ENCODE data around the gene ZNF423.
A peak's percentile ranks its signal among the peaks of the same experiment; 100 is the strongest.
"Not testable (repeated sequence)": the region's sequence is repeated elsewhere in the genome, so short reads cannot be mapped to it uniquely, and the experiment has no call there.

ZNF423 gene

GRCh38 chr16:49871824-49872223, 15.9 kb upstream of the ZNF423 start:
- DNase-seq (ENCODE audit: low read depth in 1 of 2, low spot score in 1 of 2) = not testable (repeated sequence)

- DNase-seq (ENCODE audit: low read depth in 1 of 2, low spot score in 1 of 2) = no peak
Observed at GRCh38 chr16:49869731-49870130, 13.8 kb upstream of the ZNF423 start.

DNA sequence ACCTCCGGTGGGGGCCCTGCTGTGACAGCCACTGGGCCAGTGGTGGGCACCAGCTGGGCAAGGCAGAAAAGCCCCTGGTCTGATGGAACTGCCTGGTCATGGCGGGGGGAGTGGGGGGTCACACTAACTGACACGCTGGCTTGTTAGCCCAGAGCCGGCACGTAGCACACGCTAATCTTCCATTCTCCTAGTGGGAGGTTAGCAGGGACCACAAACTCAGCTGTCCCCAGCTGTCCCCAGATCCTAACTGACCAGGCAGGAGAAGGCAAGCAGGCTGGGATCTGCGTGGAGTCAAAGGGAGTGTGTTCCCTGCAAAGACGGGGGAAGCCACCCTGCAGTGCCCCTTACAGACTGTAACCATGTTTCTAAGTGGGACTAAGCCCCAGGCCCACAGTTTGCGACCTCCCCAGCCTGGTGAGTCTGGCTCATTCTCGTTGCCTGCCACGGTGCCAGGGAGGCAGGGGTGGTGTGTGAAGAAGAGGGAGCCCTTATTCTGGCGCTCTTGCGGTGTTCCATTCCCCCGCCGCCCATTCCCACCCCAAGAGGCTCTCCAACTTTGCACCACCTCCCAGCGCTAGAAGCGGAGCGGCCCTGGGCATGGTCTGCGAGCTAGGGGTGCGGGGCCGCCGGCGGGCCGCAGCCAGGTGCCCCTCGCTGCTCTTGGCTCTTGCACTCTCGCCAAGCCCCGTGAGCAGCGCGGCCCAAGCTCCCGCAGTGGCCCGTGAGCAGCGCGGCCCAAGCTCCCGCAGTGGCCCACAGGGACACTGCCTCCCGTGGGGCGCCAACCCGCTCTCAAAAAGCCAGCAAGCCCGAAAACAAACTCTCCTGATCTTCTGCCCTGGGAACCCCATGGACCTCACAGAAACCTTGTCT, 12.1 kb upstream of the ZNF423 start:
- DNase-seq (ENCODE audit: low read depth in 1 of 2, low spot score in 1 of 2) = no peak

DNA sequence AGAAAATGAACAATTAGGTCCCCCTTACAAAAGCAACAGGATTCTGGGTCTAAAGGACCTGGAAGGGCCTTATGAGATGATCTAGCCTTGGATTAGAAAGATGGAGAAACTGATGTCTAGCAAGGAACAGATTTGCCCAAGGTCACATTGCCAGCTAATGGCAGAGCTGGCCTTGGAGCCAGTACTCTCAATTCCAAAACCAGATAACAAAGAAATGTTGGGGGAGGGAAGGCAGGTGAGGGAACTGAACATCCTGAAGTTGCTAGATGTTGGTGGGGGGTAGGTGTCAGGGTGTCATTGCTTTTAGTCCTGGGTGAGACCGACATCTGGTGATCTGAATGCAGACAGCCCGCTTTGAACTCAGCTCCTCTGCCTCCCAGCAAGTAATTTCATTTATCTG, 11.3 kb upstream of the ZNF423 start:
- no peak for DNase-seq (ENCODE audit: low read depth in 1 of 2, low spot score in 1 of 2)

- no peak for DNase-seq (ENCODE audit: low read depth in 1 of 2, low spot score in 1 of 2)
Observed at GRCh38 chr16:49866595-49867071, 10.7 kb upstream of the ZNF423 start.

- DNase-seq (ENCODE audit: low read depth in 1 of 2, low spot score in 1 of 2) = no peak
Observed at GRCh38 chr16:49862694-49863093, 6.8 kb upstream of the ZNF423 start.

DNA sequence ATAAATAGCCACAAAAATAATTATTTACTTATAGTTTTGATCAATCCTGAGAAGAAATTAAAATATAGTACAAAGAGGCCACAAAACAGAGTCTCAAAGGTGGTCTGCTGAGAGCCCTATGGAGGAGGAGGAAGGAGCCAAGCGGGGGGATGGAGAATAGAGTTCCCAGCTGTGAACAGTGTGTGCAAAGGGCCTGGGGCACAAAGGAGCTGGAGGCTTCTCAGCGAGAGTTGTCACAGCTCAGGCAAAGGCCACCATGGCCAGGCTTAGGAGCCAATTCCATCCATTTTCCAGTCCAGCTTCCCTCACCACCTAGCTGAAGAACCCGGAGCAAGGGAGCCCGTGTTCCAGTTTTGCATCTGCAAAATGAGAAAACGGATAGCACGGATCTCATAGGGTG, 5.4 kb upstream of the ZNF423 start:
- DNase-seq (ENCODE audit: low read depth in 1 of 2, low spot score in 1 of 2) = no peak

DNA sequence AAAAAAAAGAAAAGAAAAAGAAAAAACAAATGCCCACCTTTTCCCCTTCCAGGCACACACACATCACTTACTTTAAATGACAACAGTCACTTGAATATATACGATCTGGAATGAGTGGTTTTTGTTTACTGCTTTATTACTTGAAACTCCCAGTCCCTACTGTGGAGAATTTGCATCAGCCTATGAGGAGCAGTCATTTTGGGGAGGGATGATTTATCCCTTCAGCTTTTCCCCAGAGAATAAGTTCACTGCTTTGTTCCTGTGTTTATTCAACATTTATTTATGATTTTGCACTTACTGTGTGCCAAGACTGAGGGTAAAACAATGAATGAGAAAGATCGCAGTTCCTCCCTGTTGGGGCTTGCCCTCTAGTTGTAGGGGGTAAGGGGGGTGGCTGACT, 4.7 kb upstream of the ZNF423 start:
- DNase-seq (ENCODE audit: low read depth in 1 of 2, low spot score in 1 of 2) = no peak

GRCh38 chr16:49859125-49859811, 3.4 kb upstream of the ZNF423 start:
- DNase-seq (ENCODE audit: low read depth in 1 of 2, low spot score in 1 of 2) = no peak

DNA sequence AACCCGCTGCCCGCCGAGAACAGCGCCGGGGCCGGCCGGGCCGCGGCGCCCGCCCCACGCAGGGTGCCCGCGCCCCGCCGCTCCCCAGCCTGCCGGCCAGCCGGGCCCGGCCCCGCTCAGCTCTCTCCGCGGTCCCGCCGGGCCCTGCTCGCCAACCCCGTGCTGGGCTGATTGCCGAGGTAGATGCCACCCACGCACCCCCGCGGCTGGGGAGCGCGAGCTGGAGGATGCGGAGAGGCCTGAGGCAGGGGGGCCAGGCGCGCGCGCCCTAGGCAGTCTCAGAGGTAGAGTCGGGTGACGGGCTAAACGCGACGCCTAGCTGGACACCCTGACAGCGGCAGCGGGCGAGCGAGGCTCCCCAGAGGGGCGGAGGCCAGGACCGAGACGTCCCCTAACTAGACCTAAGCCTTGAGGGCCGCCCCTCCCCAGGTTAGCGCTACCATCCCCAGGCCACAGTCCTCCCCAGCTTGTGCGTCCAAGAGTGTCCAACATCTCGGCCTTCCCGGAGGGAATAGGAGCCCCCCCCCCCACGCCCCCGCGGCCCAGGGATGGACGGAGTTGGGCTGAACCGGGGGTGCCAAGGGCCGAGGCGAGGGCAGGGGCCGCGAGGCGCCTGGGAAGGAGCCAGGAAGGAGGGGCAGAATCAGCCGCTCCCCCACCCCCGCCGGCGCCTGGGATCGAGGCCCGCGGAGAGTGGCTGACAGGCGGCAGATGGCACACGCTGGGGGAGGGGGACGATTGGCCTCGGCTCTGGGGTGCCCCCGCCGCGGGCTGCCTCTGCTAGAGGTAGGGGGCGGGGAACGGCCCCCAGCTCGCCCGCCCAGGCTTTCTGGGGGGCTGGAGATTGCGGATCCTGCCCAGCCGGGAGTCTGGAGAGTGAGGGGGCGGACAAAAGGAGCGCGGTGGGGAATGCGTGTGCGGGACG, 2.5 kb upstream of the ZNF423 start:
- no peak for DNase-seq (ENCODE audit: low read depth in 1 of 2, low spot score in 1 of 2)

DNA sequence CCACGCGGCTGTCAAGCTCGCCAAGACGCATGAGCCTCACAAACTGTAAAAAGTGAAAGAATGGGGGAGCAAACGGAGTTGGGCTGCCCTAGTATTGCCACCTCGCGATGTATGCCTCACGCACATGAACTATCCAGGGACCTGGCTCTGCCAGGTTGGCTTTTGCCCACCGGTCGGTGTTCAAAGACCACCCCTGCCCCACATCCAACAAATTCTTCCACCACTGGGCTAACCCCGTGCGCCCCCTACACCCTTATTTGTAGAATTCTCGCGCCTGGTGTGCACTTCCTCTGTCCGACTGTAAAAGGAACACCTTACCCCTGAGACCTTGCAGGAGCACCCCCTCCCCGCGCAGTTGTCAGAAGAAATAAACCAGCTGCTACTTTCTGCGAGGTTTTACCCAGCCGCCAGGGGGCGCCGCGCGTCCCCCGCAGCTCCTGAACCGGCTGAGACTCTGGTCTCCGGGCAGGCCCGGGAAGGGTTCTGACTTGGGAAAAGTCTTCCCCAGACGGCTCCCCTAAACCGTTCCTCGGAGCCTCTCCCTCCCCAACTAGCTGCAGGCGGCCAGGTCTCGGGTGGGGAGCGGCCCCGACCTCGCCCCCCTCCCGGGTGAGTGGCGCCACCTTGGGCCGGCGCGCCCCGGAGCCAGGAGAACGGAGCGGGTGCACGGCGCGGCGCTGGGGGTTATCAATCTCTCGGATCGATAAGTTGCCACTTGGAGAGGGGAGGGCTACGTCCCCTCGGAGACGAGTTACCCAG, 1.7 kb upstream of the ZNF423 start:
- DNase-seq (ENCODE audit: low read depth in 1 of 2, low spot score in 1 of 2) = peak; percentile 20 to 22

- DNase-seq (ENCODE audit: low read depth in 1 of 2, low spot score in 1 of 2) = no peak
Observed at GRCh38 chr16:49856672-49857330, 889 bp upstream of the ZNF423 start.

GRCh38 chr16:49855280-49855821, 561 bp downstream of the ZNF423 start:
- DNase-seq (ENCODE audit: low read depth in 1 of 2, low spot score in 1 of 2) = peak in 1 of 2 donors; percentile 44

- DNase-seq (ENCODE audit: low read depth in 1 of 2, low spot score in 1 of 2) = no peak
Observed at GRCh38 chr16:49854796-49855203, 1.1 kb downstream of the ZNF423 start.

DNA sequence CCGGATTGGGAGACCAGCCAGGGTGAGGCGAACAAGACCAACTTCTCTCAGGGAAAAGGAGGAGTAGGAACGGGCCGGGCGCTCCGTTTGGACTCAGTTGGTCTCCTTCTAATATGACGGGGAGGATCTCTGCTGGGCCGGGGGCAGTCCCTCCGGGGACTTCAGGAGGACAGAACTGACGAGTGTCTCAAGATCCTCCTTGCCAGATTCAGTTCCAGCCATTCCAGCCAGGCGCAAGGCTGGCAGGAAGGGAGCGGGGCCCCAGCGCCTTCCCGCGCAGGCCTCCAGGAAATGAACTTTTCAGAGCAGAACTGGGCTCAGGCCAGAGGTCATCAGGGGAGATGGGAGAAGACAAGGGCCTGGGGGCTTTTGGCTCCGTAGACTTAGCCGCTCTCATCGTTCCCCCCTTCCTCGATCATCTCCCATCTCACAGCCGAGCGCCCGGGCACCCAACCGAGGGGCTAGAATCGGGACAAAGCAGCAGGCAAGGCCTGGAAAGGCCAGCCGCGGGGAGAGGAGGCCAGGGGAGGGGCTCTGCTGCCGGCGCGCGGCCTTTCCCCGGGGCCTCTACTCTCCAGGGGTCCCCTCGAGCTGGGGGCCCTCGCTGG, 1.6 kb downstream of the ZNF423 start:
- DNase-seq (ENCODE audit: low read depth in 1 of 2, low spot score in 1 of 2) = no peak

DNA sequence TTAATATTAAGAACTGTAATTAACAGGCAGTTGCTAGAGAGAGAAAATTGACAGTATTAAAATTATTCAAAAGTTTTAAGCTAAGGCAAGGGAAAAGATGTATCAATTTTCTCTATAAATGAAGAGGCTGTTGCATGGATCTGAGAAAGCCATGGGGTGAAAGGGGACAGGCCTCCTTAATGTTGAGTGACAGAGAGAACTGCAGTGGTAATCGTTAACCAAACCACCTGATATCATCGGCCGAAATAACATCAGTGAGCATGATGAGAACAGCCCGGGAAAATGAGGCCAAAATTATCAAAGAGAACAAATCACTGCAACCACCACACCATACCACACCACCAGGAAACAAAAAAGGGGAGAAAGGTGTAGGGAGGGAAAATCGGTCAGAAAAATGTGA, 3.6 kb downstream of the ZNF423 start:
- DNase-seq (ENCODE audit: low read depth in 1 of 2, low spot score in 1 of 2) = no peak

DNA sequence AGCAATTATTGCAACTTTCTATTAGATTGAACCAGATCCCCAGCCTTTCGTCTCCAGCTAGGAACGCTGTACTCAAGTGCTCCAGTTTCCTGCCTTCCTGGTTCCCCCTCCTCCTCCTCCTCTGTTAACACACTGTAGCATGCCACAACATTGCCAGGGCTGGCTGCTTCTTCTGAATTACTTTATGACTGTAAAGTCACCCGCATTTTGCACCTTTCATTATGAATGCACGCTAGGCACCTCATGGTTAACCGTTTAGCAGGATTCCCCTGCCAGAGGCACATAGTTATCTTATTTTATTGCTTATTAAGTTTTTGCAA, 4.5 kb downstream of the ZNF423 start:
- DNase-seq (ENCODE audit: low read depth in 1 of 2, low spot score in 1 of 2) = no peak

DNA sequence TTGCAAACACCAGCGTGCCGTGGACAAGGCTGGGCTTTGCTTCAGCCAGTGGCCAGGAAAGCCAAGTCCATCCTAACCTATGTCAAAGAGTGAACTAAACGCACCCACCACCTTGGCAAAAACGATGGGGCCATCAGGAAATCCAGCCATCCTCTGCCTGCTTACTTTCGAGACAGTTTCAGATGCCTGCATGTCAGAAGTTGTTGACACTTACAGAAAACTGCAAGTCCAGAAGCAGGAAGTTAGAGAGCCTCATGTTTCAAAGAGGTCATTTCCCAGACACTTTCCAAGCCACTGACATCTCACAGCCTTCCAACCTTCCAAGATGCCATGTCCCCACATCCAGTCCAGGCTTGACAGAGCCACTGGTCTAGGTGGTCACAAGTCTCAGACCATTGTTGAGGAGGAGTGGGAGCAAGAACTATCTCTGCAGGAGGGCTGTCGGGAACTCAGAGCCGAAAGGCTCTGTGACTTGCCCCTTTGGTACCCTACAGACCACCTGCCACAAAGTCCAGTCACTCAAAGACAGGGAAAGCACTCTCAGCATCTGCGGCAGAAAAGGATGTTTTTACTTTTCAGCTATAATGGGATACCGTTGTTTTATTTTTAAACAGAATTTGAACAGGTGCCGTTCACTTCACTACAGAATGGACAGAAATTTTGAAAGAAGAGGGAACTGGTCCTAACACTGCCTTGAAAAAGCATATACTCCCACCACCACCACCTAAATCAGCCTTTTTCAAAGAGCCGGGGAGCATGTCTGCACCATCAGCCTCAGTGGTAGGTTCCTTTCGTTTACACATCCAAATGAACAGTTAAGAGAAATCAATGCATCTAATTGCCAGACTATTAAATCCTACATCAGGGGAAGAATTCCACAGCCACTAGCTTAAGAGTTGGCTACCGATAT, 5.1 kb downstream of the ZNF423 start:
- DNase-seq (ENCODE audit: low read depth in 1 of 2, low spot score in 1 of 2) = no peak

GRCh38 chr16:49849754-49850108, 6.2 kb downstream of the ZNF423 start:
- no peak for DNase-seq (ENCODE audit: low read depth in 1 of 2, low spot score in 1 of 2)

All from activated T-helper 1 cell treated with anti-CD3 and anti-CD28 coated beads, Interleukin-2, amount 50 U/mL, for 16 hours (primary cell).